AG09309 (cell line): Measurements from ENCODE around the gene GALNT9.

ENCODE experiments used
- DNase-seq: peaks from one replicate; pipeline ENCODE4 v3.0.0-alpha.2; 2010; ENCODE audit warnings: low read depth
- H3K4me3 ChIP-seq: 2 replicates; pipeline ENCODE4 v1.5.1; 2011; ENCODE audit warnings: mild to moderate bottlenecking, low read depth, low read length, moderate library complexity; ENCODE audit not compliant: control insufficient read depth
- TF ChIP-seq, protein P1 (sequence below): IDR thresholded peaks from 2 replicates; pipeline ENCODE4 v1.5.1; 2011; ENCODE audit warnings: mild to moderate bottlenecking, low read depth, low read length, inconsistent platforms; ENCODE audit not compliant: insufficient read depth, control insufficient read depth; ENCODE audit errors: missing control alignments

The GALNT9 gene

DNA sequence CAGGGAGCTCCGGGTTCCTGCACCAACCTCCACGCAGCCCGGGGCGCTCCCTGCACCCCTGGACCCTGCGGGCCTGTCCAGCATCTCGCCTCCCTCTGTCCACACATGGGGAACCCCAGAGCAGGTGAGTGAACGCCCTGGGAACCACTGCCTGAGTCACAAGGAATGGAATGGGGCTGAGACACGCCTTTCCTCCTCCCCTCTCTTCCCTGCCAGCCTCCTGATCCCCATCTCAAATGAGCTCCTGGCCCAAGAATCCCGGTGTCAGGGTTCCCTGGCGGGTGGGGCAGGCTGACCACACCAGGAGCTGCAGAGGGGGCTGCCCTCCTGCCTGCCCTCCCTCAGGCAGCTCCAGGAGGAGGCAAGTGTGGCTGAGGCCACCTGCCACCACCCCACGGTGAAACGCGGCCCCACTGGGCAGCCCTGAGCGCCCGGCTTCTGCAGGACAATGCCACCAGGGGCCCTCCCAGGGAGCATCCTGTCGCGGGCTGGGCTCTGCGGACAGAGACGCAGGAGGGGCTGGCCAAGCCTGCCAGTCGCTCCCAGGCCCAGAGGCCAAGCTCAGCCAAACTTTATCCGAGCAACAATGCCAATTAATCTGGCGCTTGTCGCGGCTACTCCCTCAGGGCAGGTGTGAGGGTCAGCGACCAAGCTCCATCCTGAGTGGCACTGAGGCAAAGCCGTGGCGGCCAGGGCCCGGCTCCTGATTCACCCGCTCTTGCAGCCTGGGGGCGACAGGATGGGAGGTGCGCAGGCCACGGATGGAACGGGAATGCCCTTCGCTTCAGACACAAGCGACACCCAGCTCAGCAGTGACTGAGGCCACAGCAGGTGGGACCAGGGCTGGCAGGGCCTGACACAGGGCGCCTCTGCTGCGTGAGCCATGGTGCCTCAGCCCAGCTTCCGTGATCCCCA, 44.3 kb downstream of the GALNT9 start:
- TF ChIP-seq, protein P1, sequence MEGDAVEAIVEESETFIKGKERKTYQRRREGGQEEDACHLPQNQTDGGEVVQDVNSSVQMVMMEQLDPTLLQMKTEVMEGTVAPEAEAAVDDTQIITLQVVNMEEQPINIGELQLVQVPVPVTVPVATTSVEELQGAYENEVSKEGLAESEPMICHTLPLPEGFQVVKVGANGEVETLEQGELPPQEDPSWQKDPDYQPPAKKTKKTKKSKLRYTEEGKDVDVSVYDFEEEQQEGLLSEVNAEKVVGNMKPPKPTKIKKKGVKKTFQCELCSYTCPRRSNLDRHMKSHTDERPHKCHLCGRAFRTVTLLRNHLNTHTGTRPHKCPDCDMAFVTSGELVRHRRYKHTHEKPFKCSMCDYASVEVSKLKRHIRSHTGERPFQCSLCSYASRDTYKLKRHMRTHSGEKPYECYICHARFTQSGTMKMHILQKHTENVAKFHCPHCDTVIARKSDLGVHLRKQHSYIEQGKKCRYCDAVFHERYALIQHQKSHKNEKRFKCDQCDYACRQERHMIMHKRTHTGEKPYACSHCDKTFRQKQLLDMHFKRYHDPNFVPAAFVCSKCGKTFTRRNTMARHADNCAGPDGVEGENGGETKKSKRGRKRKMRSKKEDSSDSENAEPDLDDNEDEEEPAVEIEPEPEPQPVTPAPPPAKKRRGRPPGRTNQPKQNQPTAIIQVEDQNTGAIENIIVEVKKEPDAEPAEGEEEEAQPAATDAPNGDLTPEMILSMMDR: no peak
- no peak for DNase-seq
- H3K4me3 ChIP-seq: no peak overlapping the region

DNA sequence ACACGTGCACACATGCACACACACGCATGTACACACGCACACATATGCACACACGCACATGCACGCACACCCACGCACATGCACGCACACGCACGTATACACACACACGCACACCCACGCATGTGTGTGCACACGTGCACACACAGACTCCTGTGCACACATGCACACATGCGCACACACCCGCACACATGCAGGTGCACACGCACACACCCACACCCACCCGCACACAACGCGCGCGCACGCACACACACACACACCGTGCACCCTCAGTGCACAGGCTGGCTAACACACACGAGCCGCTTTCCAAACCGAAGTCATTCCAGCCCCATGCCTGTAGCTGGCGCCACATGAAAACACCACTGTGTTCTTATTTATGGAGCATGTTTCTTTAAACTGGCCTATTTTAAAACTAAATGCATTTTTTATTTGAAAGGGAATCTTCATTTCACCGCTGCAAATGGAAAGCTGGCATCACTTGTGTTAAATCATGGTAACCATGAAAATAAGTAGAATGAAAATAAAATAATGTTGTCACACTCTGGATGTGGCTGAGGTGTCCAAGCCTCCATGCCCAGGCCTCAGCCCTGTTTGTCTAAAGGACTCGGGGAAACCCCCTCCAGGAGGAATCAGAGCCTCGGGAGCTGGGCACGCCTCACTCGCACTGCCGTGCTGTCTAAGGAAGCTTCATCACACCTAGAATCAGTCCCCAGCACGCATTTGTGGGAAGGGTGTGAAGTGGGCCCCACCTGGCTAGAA, 45.1 kb downstream of the GALNT9 start:
- no peak for DNase-seq
- TF ChIP-seq, protein P1: peak; percentile 56
- no peak overlapping the region for H3K4me3 ChIP-seq

DNA sequence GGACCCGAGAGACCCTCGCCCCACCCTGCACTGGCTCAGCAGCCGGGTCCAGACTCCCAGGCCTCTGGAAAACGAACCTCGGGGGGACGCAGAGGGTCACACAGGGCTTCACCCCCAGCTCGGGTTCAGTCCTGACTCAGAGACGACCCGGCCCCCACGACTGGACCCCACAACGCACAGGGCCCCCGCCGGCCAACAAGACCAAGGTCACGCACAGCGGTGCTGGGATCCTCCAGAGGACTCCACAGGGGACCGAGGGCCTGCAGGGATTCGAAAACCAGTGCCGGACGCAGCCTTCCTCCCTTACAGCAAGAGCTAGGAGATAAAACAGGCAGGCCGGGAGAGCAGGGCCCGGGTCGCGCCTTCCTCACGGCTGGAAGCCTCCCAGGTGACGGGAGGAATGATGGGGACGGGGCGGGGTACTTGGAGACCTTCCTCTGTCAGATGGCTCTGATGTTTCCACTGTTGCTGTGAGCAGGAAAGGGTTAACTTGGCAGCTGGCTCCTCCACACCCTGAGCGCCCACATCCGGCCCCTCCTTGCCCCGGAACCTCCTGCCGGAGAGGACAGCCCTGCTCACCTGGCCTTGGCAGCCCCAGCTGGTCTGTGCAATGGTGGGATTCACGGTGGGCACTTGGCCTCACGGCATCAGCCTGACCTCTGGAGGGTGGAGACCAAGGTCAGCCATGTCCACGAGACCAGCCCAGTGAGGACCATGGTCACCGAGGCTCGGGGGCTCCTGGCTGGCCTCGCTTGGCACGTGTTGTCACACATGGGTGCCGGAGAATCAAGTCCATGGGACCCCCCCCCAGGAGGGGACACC, 46.2 kb downstream of the GALNT9 start:
- no peak for DNase-seq
- TF ChIP-seq, protein P1: no peak
- H3K4me3 ChIP-seq: no peak overlapping the region

DNA sequence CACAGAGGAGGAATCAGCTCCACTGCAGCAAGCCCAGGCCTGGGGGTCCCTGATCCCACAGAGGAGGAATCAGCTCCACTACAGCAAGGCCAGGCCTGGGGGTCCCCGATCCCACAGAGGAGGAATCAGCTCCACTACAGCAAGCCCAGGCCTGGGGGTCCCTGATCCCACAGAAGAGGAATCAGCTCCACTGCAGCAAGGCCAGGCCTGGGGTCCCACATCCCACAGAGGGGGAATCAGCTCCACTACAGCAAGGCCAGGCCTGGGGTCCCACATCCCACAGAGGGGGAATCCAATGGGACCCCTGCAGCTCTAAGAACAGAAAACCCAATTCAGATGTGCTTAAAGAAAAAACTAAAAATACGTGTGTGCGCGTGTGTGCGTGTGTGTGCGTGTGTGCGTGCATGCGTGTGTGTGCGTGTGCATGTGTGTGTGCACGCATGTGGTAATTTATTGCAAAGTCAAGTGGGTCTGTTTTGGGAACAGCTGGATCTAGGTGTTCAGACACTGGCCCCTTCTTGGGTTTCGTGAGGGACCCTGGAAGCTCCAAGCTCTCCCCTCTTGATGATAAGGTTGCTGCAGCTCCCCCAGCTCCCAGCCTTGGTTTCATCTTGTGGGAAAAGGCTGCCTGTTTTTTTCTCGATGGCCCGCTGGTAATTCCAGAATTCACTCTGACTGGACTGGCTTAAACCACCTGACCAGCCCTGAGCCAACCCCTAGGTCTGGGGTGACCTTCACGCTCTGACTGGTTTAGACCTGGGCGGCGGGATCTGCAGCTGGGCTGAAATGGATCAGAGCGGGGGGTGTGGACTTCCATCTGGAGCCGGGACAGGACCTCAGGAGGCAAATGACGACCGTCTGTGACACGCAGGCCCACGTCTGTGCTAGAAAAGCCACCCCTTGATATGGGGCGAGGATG, 47.1 kb downstream of the GALNT9 start:
- DNase-seq: no peak
- TF ChIP-seq, protein P1: no peak
- no peak overlapping the region for H3K4me3 ChIP-seq

DNA sequence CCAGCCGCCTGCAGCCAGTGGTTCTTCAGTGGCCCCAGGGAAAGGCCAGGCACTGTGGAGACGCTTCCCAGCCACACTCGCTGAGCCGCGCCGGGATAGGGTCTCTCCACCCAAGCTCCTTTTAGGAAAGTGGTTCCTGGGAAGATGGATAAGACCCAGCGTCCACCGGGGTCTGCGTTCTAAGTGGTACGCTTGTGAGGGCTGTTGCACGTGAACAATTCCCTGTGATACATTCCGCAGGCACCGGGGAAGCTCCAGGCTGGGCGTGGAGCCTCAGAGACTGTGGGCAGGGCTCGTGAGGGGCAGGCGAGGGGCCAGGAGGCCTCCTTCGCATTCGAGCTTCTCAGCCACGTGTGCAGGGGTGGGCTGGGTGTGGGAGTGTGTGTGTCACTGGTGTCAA, 48.4 kb downstream of the GALNT9 start:
- no peak for DNase-seq
- TF ChIP-seq, protein P1: no peak
- H3K4me3 ChIP-seq: no peak overlapping the region

DNA sequence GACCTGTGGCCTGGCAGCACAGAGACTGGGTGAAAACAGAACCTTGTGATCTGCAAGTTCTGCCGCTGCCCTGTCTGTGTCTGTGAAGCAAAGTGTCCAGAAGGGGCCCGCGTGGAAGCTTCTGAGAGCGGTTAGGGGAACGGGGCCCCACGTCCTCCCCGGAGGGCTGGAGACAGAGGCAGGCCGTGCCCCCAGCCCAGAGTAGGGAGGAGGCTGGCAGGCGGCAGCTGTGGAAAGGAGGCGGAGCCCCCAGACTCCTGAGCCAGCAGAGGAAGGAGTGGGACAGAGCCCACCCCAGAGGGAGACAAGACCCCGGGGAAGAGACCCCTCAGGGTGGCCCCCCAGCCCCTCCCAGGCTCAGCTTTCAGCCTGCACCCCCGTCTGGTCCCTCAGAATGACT, 49.0 kb downstream of the GALNT9 start:
- no peak for DNase-seq
- TF ChIP-seq, protein P1: no peak
- no peak overlapping the region for H3K4me3 ChIP-seq
